ENCODE results near the gene HSF5.
"Not testable (repeated sequence)": the region's sequence is repeated elsewhere in the genome, so short reads cannot be mapped to it uniquely, and the experiment has no call there.

Gene HSF5

DNA sequence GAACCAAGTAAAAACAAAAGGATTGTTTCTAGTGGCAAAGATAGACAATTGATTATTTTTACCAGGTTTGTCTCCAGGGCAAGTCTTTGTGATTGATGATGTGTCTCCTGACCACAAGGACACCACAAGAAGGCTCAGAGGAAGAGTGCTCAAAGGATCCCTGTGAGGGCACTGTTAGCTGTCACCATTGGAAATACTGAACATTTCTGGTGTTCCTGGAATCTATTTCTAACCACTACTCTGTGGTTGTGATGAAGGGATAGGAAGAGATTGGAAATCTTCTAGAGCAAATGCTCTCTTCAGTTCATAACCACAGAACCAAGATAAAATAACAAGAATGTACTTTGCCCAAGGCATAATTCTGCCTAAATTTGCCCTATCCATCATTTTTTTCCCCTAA, 86.2 kb downstream of the HSF5 start:
- TF ChIP-seq, protein P1, sequence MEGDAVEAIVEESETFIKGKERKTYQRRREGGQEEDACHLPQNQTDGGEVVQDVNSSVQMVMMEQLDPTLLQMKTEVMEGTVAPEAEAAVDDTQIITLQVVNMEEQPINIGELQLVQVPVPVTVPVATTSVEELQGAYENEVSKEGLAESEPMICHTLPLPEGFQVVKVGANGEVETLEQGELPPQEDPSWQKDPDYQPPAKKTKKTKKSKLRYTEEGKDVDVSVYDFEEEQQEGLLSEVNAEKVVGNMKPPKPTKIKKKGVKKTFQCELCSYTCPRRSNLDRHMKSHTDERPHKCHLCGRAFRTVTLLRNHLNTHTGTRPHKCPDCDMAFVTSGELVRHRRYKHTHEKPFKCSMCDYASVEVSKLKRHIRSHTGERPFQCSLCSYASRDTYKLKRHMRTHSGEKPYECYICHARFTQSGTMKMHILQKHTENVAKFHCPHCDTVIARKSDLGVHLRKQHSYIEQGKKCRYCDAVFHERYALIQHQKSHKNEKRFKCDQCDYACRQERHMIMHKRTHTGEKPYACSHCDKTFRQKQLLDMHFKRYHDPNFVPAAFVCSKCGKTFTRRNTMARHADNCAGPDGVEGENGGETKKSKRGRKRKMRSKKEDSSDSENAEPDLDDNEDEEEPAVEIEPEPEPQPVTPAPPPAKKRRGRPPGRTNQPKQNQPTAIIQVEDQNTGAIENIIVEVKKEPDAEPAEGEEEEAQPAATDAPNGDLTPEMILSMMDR (IDR thresholded peaks at IDR 0.05; ENCODE audit: poor library complexity, severe bottlenecking): no peak
- Histone ChIP-seq H3K9me3 (ENCODE audit: severe bottlenecking) (no peaks in the 10 kb centered on the region), H3K4me3 (ENCODE audit: severe bottlenecking) (no peak overlapping the region), H3K4me1 (ENCODE audit: insufficient read depth, poor library complexity, severe bottlenecking) (peaks cover 64% of the 10 kb centered on the region), H3K36me3 (ENCODE audit: low read depth) (0 out of 2 replicates have a peak, but pooled peaks cover 3% of the 10 kb centered on the region), H3K27ac (ENCODE audit: poor library complexity, severe bottlenecking) (peak overlapping the region; percentile 97), H3K27me3 (ENCODE audit: insufficient read depth, poor library complexity, severe bottlenecking) (no peaks in the 10 kb centered on the region)
- DNase-seq (ENCODE audit: low spot score): no peak
- ATAC-seq (ENCODE audit: low read depth): no peak

DNA sequence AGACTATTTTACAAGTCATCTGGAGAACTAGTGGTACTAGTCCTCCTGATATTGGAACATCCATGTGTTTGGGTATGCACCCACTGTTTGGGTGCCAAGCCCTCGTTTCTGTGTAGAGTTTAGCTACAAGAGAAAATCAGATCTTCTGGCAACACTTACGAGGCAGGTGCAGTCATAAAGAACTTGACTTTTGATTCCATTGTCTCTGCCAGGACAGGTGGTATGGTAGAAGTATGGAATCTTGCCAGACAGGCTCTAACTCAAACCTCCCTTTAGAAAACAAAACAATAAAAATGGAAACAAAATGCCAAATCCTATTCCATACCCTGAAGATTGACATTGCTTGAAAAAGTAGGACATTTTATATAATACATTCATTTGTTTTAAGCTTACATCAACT, 86.9 kb downstream of the HSF5 start:
- Histone ChIP-seq H3K9me3 (ENCODE audit: severe bottlenecking) (no peaks in the 10 kb centered on the region), H3K4me1 (ENCODE audit: insufficient read depth, poor library complexity, severe bottlenecking) (peaks cover 62% of the 10 kb centered on the region), H3K27me3 (ENCODE audit: insufficient read depth, poor library complexity, severe bottlenecking) (no peaks in the 10 kb centered on the region), H3K4me3 (ENCODE audit: severe bottlenecking) (no peak overlapping the region), H3K27ac (ENCODE audit: poor library complexity, severe bottlenecking) (peak overlapping the region; percentile 97), H3K36me3 (ENCODE audit: low read depth) (0 out of 2 replicates have a peak, but pooled peaks cover 3% of the 10 kb centered on the region)
- TF ChIP-seq, protein P1 (IDR thresholded peaks at IDR 0.05; ENCODE audit: poor library complexity, severe bottlenecking): no peak
- ATAC-seq (ENCODE audit: low read depth) (no peak), DNase-seq (ENCODE audit: low spot score) (no peak)

DNA sequence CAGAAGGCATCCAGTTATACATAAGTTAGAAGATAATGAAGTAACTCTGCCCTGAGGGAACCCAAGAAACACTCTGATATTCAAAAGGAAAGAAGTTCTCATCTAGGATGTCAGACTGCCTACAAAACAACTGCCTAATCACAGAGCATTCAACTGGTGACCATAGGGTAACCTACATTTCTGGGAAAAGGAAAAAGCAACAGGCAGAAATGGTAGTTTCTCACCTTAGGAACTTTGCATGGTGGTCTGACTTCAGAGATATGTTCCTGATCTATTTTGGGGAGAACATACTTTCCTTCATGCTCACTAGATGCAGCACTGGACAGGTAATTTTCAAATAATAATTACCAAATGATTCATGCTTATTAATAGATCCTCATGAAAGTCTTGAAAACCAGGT, 87.4 kb downstream of the HSF5 start:
- H3K27me3 ChIP-seq (ENCODE audit: insufficient read depth, poor library complexity, severe bottlenecking): no peaks in the 10 kb centered on the region

DNA sequence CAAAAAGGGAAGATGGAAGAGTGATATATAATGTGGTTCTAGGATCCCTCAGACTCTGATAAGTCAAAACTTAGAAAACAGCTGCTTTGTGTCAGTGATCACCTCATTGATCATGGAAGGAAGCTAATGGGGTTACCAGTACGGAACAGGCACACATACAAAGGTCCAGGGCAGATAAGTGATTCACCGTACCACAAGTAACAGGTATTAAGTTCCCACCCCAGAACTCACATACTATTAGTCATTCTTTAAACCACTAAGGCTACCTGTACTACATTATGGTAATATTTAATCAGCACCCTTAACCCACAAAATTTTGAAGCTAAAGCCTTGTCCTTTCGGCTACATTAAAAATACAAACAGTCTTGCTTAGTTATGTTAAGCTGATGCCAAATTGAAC, 88.2 kb downstream of the HSF5 start:
- peaks cover 54% of the 10 kb centered on the region for H3K4me1 ChIP-seq (ENCODE audit: insufficient read depth, poor library complexity, severe bottlenecking)
- peak overlapping the region; percentile 97 for H3K27ac ChIP-seq (ENCODE audit: poor library complexity, severe bottlenecking)
- H3K36me3 ChIP-seq (ENCODE audit: low read depth): 0 out of 2 replicates have a peak, but pooled peaks cover 3% of the 10 kb centered on the region
- TF ChIP-seq, protein P1 (IDR thresholded peaks at IDR 0.05; ENCODE audit: poor library complexity, severe bottlenecking): no peak
- H3K4me3 ChIP-seq (ENCODE audit: severe bottlenecking): no peak overlapping the region
- DNase-seq (ENCODE audit: low spot score) (no peak), ATAC-seq (ENCODE audit: low read depth) (peak; percentile 83)
- H3K27me3 ChIP-seq (ENCODE audit: insufficient read depth, poor library complexity, severe bottlenecking): no peaks in the 10 kb centered on the region
- H3K9me3 ChIP-seq (ENCODE audit: severe bottlenecking): no peaks in the 10 kb centered on the region

More for the DNA sequence above, 87.4 kb downstream of the HSF5 start:
- Histone ChIP-seq H3K36me3 (ENCODE audit: low read depth) (0 out of 2 replicates have a peak, but pooled peaks cover 3% of the 10 kb centered on the region), H3K9me3 (ENCODE audit: severe bottlenecking) (no peaks in the 10 kb centered on the region), H3K4me1 (ENCODE audit: insufficient read depth, poor library complexity, severe bottlenecking) (peaks cover 57% of the 10 kb centered on the region), H3K4me3 (ENCODE audit: severe bottlenecking) (no peak overlapping the region), H3K27ac (ENCODE audit: poor library complexity, severe bottlenecking) (peak overlapping the region; percentile 97)
- ATAC-seq (ENCODE audit: low read depth) (no peak), DNase-seq (ENCODE audit: low spot score) (no peak)
- TF ChIP-seq, protein P1 (IDR thresholded peaks at IDR 0.05; ENCODE audit: poor library complexity, severe bottlenecking): no peak

DNA sequence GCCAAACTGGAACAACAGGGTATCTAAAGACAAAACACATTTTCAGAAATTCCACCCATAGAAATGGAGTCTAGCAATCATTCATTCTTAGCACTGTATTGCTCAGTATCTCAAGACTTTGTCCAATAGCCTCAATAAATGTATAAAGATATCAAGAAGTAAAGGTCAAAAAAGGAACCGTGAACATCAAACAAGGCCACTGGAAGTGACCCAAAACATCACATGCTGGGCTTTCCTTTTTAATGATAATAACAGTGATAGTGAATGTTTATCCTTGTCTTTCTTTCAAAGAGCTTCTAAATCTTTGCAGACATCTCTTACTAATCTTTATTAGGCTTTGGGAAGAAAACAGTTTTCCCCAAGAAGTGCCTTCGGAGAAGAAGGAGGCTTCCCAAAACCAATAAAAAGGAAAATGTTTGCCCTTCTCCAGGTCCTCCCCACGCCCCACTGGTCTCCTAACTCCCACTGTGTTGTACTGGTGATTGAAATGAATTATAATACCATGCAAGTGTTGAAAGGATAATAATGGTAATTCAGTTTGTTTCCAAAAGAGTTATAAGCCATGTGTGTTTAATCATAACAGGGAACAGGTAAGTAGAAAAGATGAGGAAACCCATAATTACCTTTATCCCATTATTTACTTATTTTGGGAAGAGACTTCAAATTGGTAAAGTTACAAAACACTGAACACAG, 89.5 kb downstream of the HSF5 start:
- H3K36me3 ChIP-seq (ENCODE audit: low read depth): 0 out of 2 replicates have a peak, but pooled peaks cover 3% of the 10 kb centered on the region
- H3K9me3 ChIP-seq (ENCODE audit: severe bottlenecking): no peaks in the 10 kb centered on the region
- no peak for DNase-seq (ENCODE audit: low spot score)
- H3K4me1 ChIP-seq (ENCODE audit: insufficient read depth, poor library complexity, severe bottlenecking): peaks cover 55% of the 10 kb centered on the region
- ATAC-seq (ENCODE audit: low read depth): no peak
- TF ChIP-seq, protein P1 (IDR thresholded peaks at IDR 0.05; ENCODE audit: poor library complexity, severe bottlenecking): no peak
- H3K27me3 ChIP-seq (ENCODE audit: insufficient read depth, poor library complexity, severe bottlenecking): no peaks in the 10 kb centered on the region
- no peak overlapping the region for H3K4me3 ChIP-seq (ENCODE audit: severe bottlenecking)
- no peak overlapping the region for H3K27ac ChIP-seq (ENCODE audit: poor library complexity, severe bottlenecking)

DNA sequence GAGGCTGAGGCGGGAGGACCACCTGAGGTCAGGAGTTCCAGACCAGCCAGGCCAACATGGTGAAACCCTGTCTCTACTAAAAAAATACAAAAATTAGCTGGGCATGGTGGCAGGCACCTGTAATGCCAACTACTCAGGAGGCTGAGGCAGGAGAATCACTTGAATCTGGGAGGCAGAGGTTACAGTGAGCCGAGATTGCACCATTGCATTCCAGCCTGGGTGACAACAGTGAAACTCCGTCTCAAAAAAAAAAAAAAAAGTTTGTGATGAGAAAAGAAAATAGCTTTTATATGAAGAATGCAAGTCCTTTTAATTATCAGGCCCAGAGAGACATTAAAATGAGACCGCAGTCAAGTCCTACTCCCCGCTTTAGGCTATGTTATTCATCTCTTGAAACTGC, 90.8 kb downstream of the HSF5 start:
- not testable (repeated sequence) for DNase-seq (ENCODE audit: low spot score); H3K27me3 ChIP-seq (ENCODE audit: insufficient read depth, poor library complexity, severe bottlenecking); H3K9me3 ChIP-seq (ENCODE audit: severe bottlenecking); ATAC-seq (ENCODE audit: low read depth); H3K36me3 ChIP-seq (ENCODE audit: low read depth); H3K27ac ChIP-seq (ENCODE audit: poor library complexity, severe bottlenecking); H3K4me3 ChIP-seq (ENCODE audit: severe bottlenecking)
- H3K4me1 ChIP-seq (ENCODE audit: insufficient read depth, poor library complexity, severe bottlenecking): peaks cover 48% of the 10 kb centered on the region

Data from RWPE2 (cell line).